ENCODE results near the gene CCT4.
A peak's percentile ranks its signal among the peaks of the same experiment; 100 is the strongest.

Gene CCT4

DNA sequence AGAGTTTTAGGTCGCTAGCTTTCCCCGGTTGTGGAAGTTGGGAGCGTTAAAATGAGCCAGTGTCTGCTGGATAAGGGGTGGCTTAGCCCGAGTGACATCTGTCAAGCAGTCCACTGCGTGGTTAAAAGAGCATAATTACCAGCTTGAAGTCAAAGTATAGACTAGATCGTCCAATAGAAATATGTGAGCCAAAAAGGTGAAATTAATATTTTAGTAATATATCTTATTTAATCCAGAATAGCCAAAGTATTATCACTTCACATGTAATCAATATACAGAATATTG is 17.7 kb upstream of the CCT4 start:
- no peak for DNase-seq (ENCODE audit: low spot score)
- no peak for TF ChIP-seq CTCF (conservative IDR thresholded peaks at IDR 0.05; ENCODE audit: low read depth)
- CTCF ChIA-PET, result interaction anchor here (0.5 kb wide), 2 partner anchors 13 to 47 kb away, joined by 3 to 4 read pairs; no protein-coding TSS in a partner anchor
- POLR2A ChIA-PET (ENCODE audit: low non-redundant PET), result no interaction called here
- peak overlapping the region; percentile 64 for H3K27ac ChIP-seq

- POLR2A ChIA-PET (ENCODE audit: low non-redundant PET), result no interaction called here
- CTCF ChIA-PET, result interaction anchor here (0.5 to 0.7 kb wide), 2 partner anchors 14 to 911 kb away, joined by 3 read pairs; no protein-coding TSS in a partner anchor
- peak within 1 kb of the TSS; percentile 64 for H3K27ac ChIP-seq
- no peak for TF ChIP-seq CTCF (conservative IDR thresholded peaks at IDR 0.05; ENCODE audit: low read depth)
- peak; percentile 59 for DNase-seq (ENCODE audit: low spot score)
These were observed 17.1 kb upstream of the CCT4 start, which contains the start of gene COMMD1 for GRCh38 chr2:61905372-61906185. Gene COMMD1 (plus strand): TSS chr2:61905674. CDS start chr2:61905679, 5 bp downstream.

DNA sequence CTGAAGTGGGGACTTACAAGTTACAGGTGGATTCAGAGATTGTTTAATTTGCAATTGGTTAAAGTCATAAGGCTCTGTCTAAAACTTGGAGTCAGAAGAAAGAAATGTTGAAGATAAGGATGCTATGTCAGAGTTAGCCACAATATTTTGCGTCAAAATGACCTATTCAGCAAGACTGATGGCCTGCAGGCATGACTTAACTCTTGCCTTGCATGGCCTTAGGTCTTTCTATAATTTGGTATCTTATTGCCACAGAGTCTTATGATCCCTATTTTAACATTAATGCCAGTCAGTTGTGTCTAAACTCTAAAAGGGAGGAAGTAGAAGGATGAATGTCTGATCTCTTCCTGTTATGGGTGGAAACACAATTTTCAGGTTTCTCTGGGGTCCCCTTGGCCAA is 11.8 kb upstream of the CCT4 start:
- ChIA-PET POLR2A (ENCODE audit: low non-redundant PET) (no interaction called here), CTCF (no interaction called here)
- TF ChIP-seq CTCF (conservative IDR thresholded peaks at IDR 0.05; ENCODE audit: low read depth), result no peak

DNA sequence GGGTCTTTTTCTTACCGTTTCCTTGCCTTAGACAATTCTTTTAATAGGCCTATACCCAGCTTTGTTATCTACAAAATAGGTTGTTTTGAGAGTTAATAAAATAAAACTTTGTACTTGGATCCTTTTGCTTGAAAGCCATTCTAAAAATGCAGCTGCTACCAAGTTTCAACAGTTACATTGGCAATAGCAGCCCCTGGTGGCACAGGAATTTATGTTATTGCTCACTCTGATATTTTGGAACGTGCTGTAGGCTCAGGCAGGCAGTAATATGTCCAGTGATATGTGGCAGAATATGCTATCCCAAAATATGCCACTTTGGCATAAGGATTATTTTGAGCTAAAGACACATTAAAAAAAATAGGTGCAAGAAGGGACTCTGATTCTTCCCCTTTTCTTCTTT is 10.4 kb upstream of the CCT4 start:
- ChIA-PET POLR2A (ENCODE audit: low non-redundant PET) (no interaction called here), CTCF (interaction anchor here (0.6 to 0.7 kb wide), 3 partner anchors 48 to 887 kb away, joined by 3 to 4 read pairs (median 4); no protein-coding TSS in a partner anchor)
- no peak overlapping the region for H3K27ac ChIP-seq
- DNase-seq (ENCODE audit: low spot score), result no peak
- peak; percentile 64 for TF ChIP-seq CTCF (conservative IDR thresholded peaks at IDR 0.05; ENCODE audit: low read depth)

More for the DNA sequence above, 11.8 kb upstream of the CCT4 start:
- DNase-seq (ENCODE audit: low spot score), result no peak
- H3K27ac ChIP-seq, result no peak overlapping the region

DNA sequence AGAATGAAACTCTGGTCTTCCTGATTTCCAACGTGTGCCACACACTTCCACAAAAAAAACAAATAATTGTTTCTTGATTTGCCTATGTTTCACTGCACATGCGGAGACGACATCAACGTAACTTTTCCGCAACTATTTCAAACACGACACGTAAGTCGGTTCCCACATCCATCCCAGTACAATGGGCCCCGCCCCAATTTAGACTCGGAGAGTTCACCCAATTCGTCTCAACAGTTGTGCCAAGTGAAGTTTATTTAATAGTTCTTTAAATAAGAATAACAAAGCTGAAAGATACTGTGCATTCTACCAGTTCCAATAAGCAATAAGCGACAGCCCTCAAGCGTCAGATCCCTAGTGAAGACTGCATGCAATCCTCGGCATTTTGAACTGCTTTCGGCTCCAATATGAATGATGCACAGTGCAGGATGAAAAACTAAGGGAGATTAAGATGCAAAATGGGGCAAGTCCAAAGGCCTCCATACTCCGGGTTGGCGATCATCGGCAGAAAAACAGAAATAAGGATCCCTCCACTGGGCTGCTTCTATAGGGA is 664 bp downstream of the CCT4 start:
- H3K27ac ChIP-seq, result peak overlapping the region; percentile 91
- POLR2A ChIA-PET (ENCODE audit: low non-redundant PET), result no interaction called here
- DNase-seq (ENCODE audit: low spot score), result peak; percentile 21
- no peak for TF ChIP-seq CTCF (conservative IDR thresholded peaks at IDR 0.05; ENCODE audit: low read depth)
- CTCF ChIA-PET, result no interaction called here

DNA sequence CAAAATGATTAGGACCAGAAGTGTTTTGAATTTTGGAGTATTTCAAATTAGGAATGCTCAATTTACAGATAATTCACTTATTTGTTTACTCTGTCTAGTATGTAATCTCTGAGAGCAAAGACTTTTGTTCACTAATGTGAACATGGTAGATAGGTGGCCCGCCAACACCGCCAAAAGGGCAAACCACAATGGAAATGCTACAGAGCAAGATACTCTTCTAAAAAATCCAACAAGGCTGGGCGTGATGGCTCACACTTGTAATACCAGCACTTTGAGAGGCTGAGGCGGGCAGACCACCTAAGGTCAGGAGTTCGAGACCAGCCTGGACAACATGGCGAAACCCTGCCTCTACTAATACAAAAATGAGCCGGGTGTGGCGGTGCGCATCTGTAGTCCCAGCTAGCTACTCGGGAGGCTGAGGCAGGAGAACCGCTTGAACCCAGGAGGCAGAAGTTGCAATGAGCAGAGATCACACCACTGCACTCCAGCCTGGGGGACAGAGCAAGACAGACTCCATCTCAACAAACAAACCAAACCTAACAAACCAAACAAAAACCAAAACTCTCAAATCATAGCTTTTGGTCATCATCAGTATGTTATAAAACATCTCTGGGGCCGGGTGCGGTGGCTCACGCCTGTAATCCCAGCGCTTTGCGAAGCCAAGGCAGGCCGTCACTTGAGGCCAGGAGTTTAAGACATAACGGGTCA is 2.4 kb downstream of the CCT4 start:
- H3K27ac ChIP-seq, result peak overlapping the region; percentile 5; the same call in 1 of the 2 replicates
- ChIA-PET CTCF (interaction anchor here (0.6 kb wide), 1 partner anchor 11 kb away, joined by 4 read pairs; no protein-coding TSS in a partner anchor), POLR2A (ENCODE audit: low non-redundant PET) (no interaction called here)
- TF ChIP-seq CTCF (conservative IDR thresholded peaks at IDR 0.05; ENCODE audit: low read depth), result no peak
- DNase-seq (ENCODE audit: low spot score), result no peak

Measured in RWPE1 (cell line).